Mucosa of rectum (tissue), 2 donors: ENCODE measurements around the gene GRAMD4.
A peak's percentile ranks its signal among the peaks of the same experiment; 100 is the strongest.
"Not testable (repeated sequence)": the region's sequence is repeated elsewhere in the genome, so short reads cannot be mapped to it uniquely, and the experiment has no call there.

Source experiments
- H3K27ac ChIP-seq, 2 donors: one replicate each; pipeline ENCODE4 v1.7.0; 2013; ENCODE audit warnings: inconsistent platforms in 2 of 2, low read depth in 2 of 2, low read length in 2 of 2
- H3K27me3 ChIP-seq, 2 donors: one replicate each; pipeline ENCODE4 v1.7.0; 2013; ENCODE audit warnings: low read length in 2 of 2; ENCODE audit not compliant: control insufficient read depth in 2 of 2, insufficient read depth in 2 of 2
- H3K36me3 ChIP-seq, 2 donors: one replicate each; pipeline ENCODE4 v1.7.0; 2013; ENCODE audit warnings: low read length in 2 of 2; ENCODE audit not compliant: control insufficient read depth in 2 of 2, insufficient read depth in 2 of 2
- H3K4me1 ChIP-seq, 2 donors: one replicate each; pipeline ENCODE4 v1.7.0; 2013; ENCODE audit warnings: low read length in 2 of 2, mild to moderate bottlenecking in 1 of 2; ENCODE audit not compliant: control insufficient read depth in 2 of 2, insufficient read depth in 2 of 2
- H3K4me3 ChIP-seq, 2 donors: one replicate each; pipeline ENCODE4 v1.7.0; 2013; ENCODE audit warnings: low read length in 2 of 2
- H3K9ac ChIP-seq, 2 donors: one replicate each; pipeline ENCODE4 v1.7.0; 2013; ENCODE audit warnings: low read length in 2 of 2, low read depth in 1 of 2, mild to moderate bottlenecking in 1 of 2
- H3K9me3 ChIP-seq, 2 donors: one replicate each; pipeline ENCODE4 v1.7.0; 2013; ENCODE audit warnings: low read length in 2 of 2; ENCODE audit not compliant: control insufficient read depth in 2 of 2
- donor health status: healthy.
- donor health status: Normal muscosa, but diverticular disease.

The GRAMD4 gene

GRCh38 chr22:46618667-46619066 lies 1.5 kb upstream of the GRAMD4 start:
- H3K36me3 ChIP-seq, result peaks cover 0 to 2% of the 10 kb centered on the region in 2 donors
- peaks cover 9 to 19% of the 10 kb centered on the region in 2 donors for H3K4me1 ChIP-seq
- no peak overlapping the region for H3K27ac ChIP-seq
- H3K4me3 ChIP-seq, result no peak overlapping the region
- H3K9me3 ChIP-seq, result no peaks in the 10 kb centered on the region
- H3K27me3 ChIP-seq, result no peaks in the 10 kb centered on the region
- H3K9ac ChIP-seq, result no peak overlapping the region

- H3K36me3 ChIP-seq, result peaks cover 0 to 2% of the 10 kb centered on the region in 2 donors
- peak overlapping the region in 1 of 2 donors; percentile 48 for H3K27ac ChIP-seq
- H3K4me1 ChIP-seq, result peaks cover 7 to 17% of the 10 kb centered on the region in 2 donors
- H3K9ac ChIP-seq, result no peak overlapping the region
- H3K4me3 ChIP-seq, result no peak overlapping the region
- no peaks in the 10 kb centered on the region for H3K9me3 ChIP-seq
- H3K27me3 ChIP-seq, result no peaks in the 10 kb centered on the region
Measured at GRCh38 chr22:46619240-46619829, 851 bp upstream of the GRAMD4 start.

GRCh38 chr22:46620588-46621242 lies 529 bp downstream of the GRAMD4 start:
- Histone ChIP-seq H3K4me1 (peaks cover 7 to 18% of the 10 kb centered on the region in 2 donors), H3K36me3 (peaks cover 0 to 2% of the 10 kb centered on the region in 2 donors), H3K27ac (peak overlapping the region in 1 of 2 donors; percentile 43), H3K27me3 (no peaks in the 10 kb centered on the region), H3K9ac (no peak overlapping the region), H3K9me3 (no peaks in the 10 kb centered on the region), H3K4me3 (no peak overlapping the region)

GRCh38 chr22:46621243-46621930 lies 1.2 kb downstream of the GRAMD4 start:
- not testable (repeated sequence) for H3K4me3 ChIP-seq, H3K9me3 ChIP-seq, H3K9ac ChIP-seq, H3K27me3 ChIP-seq, H3K36me3 ChIP-seq
- Histone ChIP-seq H3K27ac (peak overlapping the region in 1 of 2 donors; percentile 4), H3K4me1 (peaks cover 7 to 18% of the 10 kb centered on the region in 2 donors)

GRCh38 chr22:46622081-46622521 lies 1.9 kb downstream of the GRAMD4 start:
- H3K4me3 ChIP-seq, result no peak overlapping the region
- H3K4me1 ChIP-seq, result peaks cover 7 to 16% of the 10 kb centered on the region in 2 donors
- no peaks in the 10 kb centered on the region for H3K9me3 ChIP-seq
- peaks cover 6 to 7% of the 10 kb centered on the region in 2 donors for H3K36me3 ChIP-seq
- no peak overlapping the region for H3K9ac ChIP-seq
- H3K27me3 ChIP-seq, result no peaks in the 10 kb centered on the region
- H3K27ac ChIP-seq, result peak overlapping the region in 1 of 2 donors; percentile 4

GRCh38 chr22:46625113-46625842 lies 5.1 kb downstream of the GRAMD4 start:
- peaks cover 10 to 11% of the 10 kb centered on the region in 2 donors for H3K36me3 ChIP-seq
- peaks cover 0 to 2% of the 10 kb centered on the region in 2 donors for H3K4me1 ChIP-seq
- no peak overlapping the region for H3K4me3 ChIP-seq
- no peak overlapping the region for H3K9ac ChIP-seq
- no peaks in the 10 kb centered on the region for H3K9me3 ChIP-seq
- H3K27me3 ChIP-seq, result no peaks in the 10 kb centered on the region
- H3K27ac ChIP-seq, result no peak overlapping the region

GRCh38 chr22:46625843-46626349 lies 5.7 kb downstream of the GRAMD4 start:
- Histone ChIP-seq H3K27me3 (no peaks in the 10 kb centered on the region), H3K4me1 (peaks cover 0 to 2% of the 10 kb centered on the region in 2 donors), H3K27ac (no peak overlapping the region), H3K9ac (no peak overlapping the region), H3K9me3 (no peaks in the 10 kb centered on the region), H3K4me3 (no peak overlapping the region), H3K36me3 (peaks cover 12 to 14% of the 10 kb centered on the region in 2 donors)

- Histone ChIP-seq H3K36me3 (peaks cover 14% of the 10 kb centered on the region in 2 donors), H3K27me3 (no peaks in the 10 kb centered on the region), H3K4me1 (peaks cover 0 to 2% of the 10 kb centered on the region in 2 donors), H3K9me3 (no peaks in the 10 kb centered on the region), H3K9ac (no peak overlapping the region), H3K4me3 (no peak overlapping the region), H3K27ac (no peak overlapping the region)
Measured at GRCh38 chr22:46626356-46626755, 6.2 kb downstream of the GRAMD4 start.

- H3K9ac ChIP-seq, result no peak overlapping the region
- no peak overlapping the region for H3K27ac ChIP-seq
- H3K36me3 ChIP-seq, result peaks cover 14% of the 10 kb centered on the region in 2 donors
- H3K4me3 ChIP-seq, result no peak overlapping the region
- no peaks in the 10 kb centered on the region for H3K27me3 ChIP-seq
- no peaks in the 10 kb centered on the region for H3K9me3 ChIP-seq
- peaks cover 0 to 2% of the 10 kb centered on the region in 2 donors for H3K4me1 ChIP-seq
Measured at GRCh38 chr22:46626911-46627805, 7.0 kb downstream of the GRAMD4 start.
